ENCODE data around the gene MAN2A1.

GRCh38 chr5:109865637-109866036 lies 175.9 kb downstream of the MAN2A1 start:
- no peak for TF ChIP-seq CTCF (conservative IDR thresholded peaks at IDR 0.05 in 1 of 2, IDR thresholded peaks at IDR 0.05 in 1 of 2; ENCODE audit: extremely low read depth in 1 of 2, insufficient read depth in 1 of 2, low read depth in 1 of 2, low read length in 2 of 2)
- no peak for TF ChIP-seq EZH2 (IDR thresholded peaks at IDR 0.05; ENCODE audit: borderline replicate concordance, low read length)

Data from mammary epithelial cell (primary cell).